K562 (cell line): ENCODE measurements around the gene BUB3. TPM values are rescaled to one million over a fixed set of nuclear protein-coding genes. Genes with fewer than 3 reads are reported as not detected.

ENCODE experiments used
- ATAC-seq: fragments of 200-7000 bp; cut with Tn5 transposase; 3 replicates; pipeline ENCODE4 v1.9.1; 2020; ENCODE audit warnings: moderate library complexity
- BruUV-seq: library from RNA; stranded (reverse); fragments of 400-500 nt; replicated peaks from 2 replicates; lab custom pipeline; 2021; lab: Mats Ljungman, UMichigan
- CTCF ChIA-PET: fragments of 300-600 bp; formaldehyde crosslinking; extraction: SDS; loops from one replicate; lab custom pipeline; 2021; ENCODE audit warnings: low intra/inter-chr PET ratio; lab: Yijun Ruan, JAX
- POLR2A ChIA-PET: fragments of 300-600, 350-650 bp; sonication (Branson Sonifier 250); formaldehyde crosslinking; extraction: SDS; loops from one replicate; lab custom pipeline; 2021; ENCODE audit warnings: antibody characterized with exemption, inconsistent platforms; lab: Yijun Ruan, JAX
- DNase-seq, 4 experiments: peaks; one replicate each; pipeline versions ENCODE4 v3.0.0 to v3.0.0-alpha.2; 2011 to 2018; ENCODE audit warnings: low spot score in 3 of 4, mixed read lengths in 3 of 4; ENCODE audit errors: extremely low read depth in 1 of 4
- FAIRE-seq: peaks from 2 replicates; lab custom pipeline; 2011; peaks lifted over from hg19 to GRCh38; lab: Jason Lieb, UNC
- H2AFZ ChIP-seq: 2 replicates; pipeline ENCODE4 v1.6.0; 2011; ENCODE audit warnings: low read depth, low read length, control low read depth, inconsistent platforms
- H3K27ac ChIP-seq: fragments of 200-600 bp; 3 replicates; pipeline ENCODE4 v1.8.0; 2011; ENCODE audit warnings: low read depth, mild to moderate bottlenecking, control low read depth, inconsistent platforms, low read length, moderate library complexity, mixed read lengths; ENCODE audit errors: extremely low read depth
- H3K27me3 ChIP-seq, 2 experiments: fragments of 300-600 bp in 1 of 2; 2 replicates in 1 of 2; 3 replicates in 1 of 2; pipeline versions ENCODE4 v1.6.0 to v1.8.0; 2011; ENCODE audit warnings: inconsistent platforms in 2 of 2, low read length in 2 of 2, mild to moderate bottlenecking in 1 of 2, mixed read lengths in 1 of 2, moderate library complexity in 1 of 2; ENCODE audit not compliant: control insufficient read depth in 2 of 2, insufficient read depth in 2 of 2
- H3K36me3 ChIP-seq: fragments of 300-600 bp; 3 replicates; pipeline ENCODE4 v1.8.0; 2011; ENCODE audit warnings: mild to moderate bottlenecking, low read length, inconsistent platforms; ENCODE audit not compliant: control insufficient read depth, insufficient read depth
- H3K4me1 ChIP-seq, 2 experiments: fragments of 200-600 bp in 1 of 2; replicated peaks in 1 of 2; 2 replicates in 1 of 2; 3 replicates in 1 of 2; pipeline versions ENCODE4 v1.5.1 to v1.8.0; 2011; ENCODE audit warnings: inconsistent platforms in 2 of 2, low read length in 2 of 2, mild to moderate bottlenecking in 1 of 2, mixed read lengths in 1 of 2, moderate library complexity in 1 of 2; ENCODE audit not compliant: control insufficient read depth in 2 of 2, insufficient read depth in 2 of 2
- H3K4me2 ChIP-seq: 2 replicates; pipeline ENCODE4 v1.6.1; 2011; ENCODE audit warnings: low read length, control low read depth, inconsistent platforms, mixed read lengths; ENCODE audit not compliant: insufficient read depth
- H3K4me3 ChIP-seq: fragments of 200-600 bp; sonication (generic), shearing (Covaris generic); 2 replicates; pipeline ENCODE4 v1.5.1; 2016; ENCODE audit warnings: control low read depth, inconsistent platforms
- H3K79me2 ChIP-seq: fragments of 200-600 bp; 3 replicates; pipeline ENCODE4 v1.8.0; 2011; ENCODE audit warnings: low read length, inconsistent platforms; ENCODE audit not compliant: control insufficient read depth, insufficient read depth
- H3K9ac ChIP-seq, 2 experiments: 2 replicates each; pipeline versions ENCODE4 v1.6.0 to v1.6.1; 2011; ENCODE audit warnings: low read depth in 2 of 2, low read length in 2 of 2, control low read depth in 1 of 2, inconsistent platforms in 1 of 2, mild to moderate bottlenecking in 1 of 2, mixed read lengths in 1 of 2; ENCODE audit not compliant: insufficient read depth in 1 of 2
- H3K9me1 ChIP-seq: one replicate; pipeline ENCODE4 v1.6.0; 2011; ENCODE audit warnings: inconsistent platforms, mild to moderate bottlenecking, low read length, moderate library complexity; ENCODE audit not compliant: control insufficient read depth, insufficient read depth
- H3K9me3 ChIP-seq: replicated peaks from 2 replicates; pipeline ENCODE4 v1.5.1; 2011; ENCODE audit warnings: low read depth, low read length, inconsistent platforms; ENCODE audit not compliant: control insufficient read depth, insufficient read depth
- H4K20me1 ChIP-seq: replicated peaks from 2 replicates; pipeline ENCODE4 v1.6.1; 2011; ENCODE audit warnings: low read length, inconsistent platforms, mixed read lengths; ENCODE audit not compliant: control insufficient read depth, insufficient read depth
- L3MBTL2 ChIP-seq: fragments of 450-650 bp; IDR thresholded peaks from 2 replicates; pipeline ENCODE4 v1.6.1; 2016; ENCODE audit warnings: mild to moderate bottlenecking, moderate library complexity
- POLR2G ChIP-seq: fragments of 200-400 bp; formaldehyde crosslinking; IDR thresholded peaks from 2 replicates; pipeline ENCODE4 v1.6.1; 2017; ENCODE audit warnings: low read depth, mild to moderate bottlenecking, antibody characterized with exemption, low read length, moderate library complexity
- RBFOX2 ChIP-seq: fragments of 200-400 bp; formaldehyde crosslinking; IDR thresholded peaks from 2 replicates; pipeline ENCODE4 v1.6.1; 2017; ENCODE audit warnings: low read depth, mild to moderate bottlenecking, low read length, moderate library complexity
- TARDBP ChIP-seq: fragments of 450-650 bp; IDR thresholded peaks from 2 replicates; pipeline ENCODE4 v1.6.1; 2016
- ZBTB49 ChIP-seq: sonication (generic); formaldehyde crosslinking; IDR thresholded peaks from 2 replicates; pipeline ENCODE4 v1.8.0; 2022; ENCODE audit warnings: missing genetic modification reagents, mild to moderate bottlenecking, borderline replicate concordance
- WGBS: fragments of 100-300 bp; shearing (Covaris generic); methylation state at CpG from one replicate; pipeline ENCODE4 v1.1.6; 2016; ENCODE audit warnings: low coverage, mixed read lengths; ENCODE audit not compliant: insufficient coverage; ENCODE audit errors: missing lambda C conversion rate; 5-methylcytosine and 5-hydroxymethylcytosine counted together
- in situ Hi-C: fragments of 300-500 bp; cut with MboI; formaldehyde crosslinking; loops from 4 replicates; pipeline ENCODE4 v1.15.0; 2018; ENCODE audit warnings: inconsistent platforms, mixed read lengths
- intact Hi-C: fragments of 100-400 bp; cut with micrococcal nuclease; formaldehyde crosslinking; loops from 2 replicates; pipeline ENCODE4 v1.14.2; 2022
- polyA plus RNA-seq, 8 experiments: library from polyadenylated mRNA; depleted of rRNA in 4 of 8; stranded (reverse) in 5 of 8; unstranded in 3 of 8; fragments of >200 nt; fragmentation: Nextera tagmentation in 2 of 8; fragmentation: Illumina TruSeq in 1 of 8; extraction: Ambion mirVana in 2 of 8; extraction: Trizol in 1 of 8; gene quantifications; 2 replicates each; pipeline versions ENCODE4 v1.2.1 to v1.2.3, GENCODE V29; 2011 to 2014; ENCODE audit warnings: inconsistent platforms in 1 of 8, missing spikeins in 1 of 8
- total RNA-seq, 7 experiments: library from RNA; depleted of rRNA in 6 of 7; stranded (reverse); fragments of >200 nt in 6 of 7; fragmentation: Illumina TruSeq in 2 of 7; extraction: Trizol in 2 of 7; gene quantifications; 2 replicates each; pipeline versions ENCODE4 v1.2.1 to v1.2.3, GENCODE V29; 2011 to 2021; ENCODE audit warnings: low replicate concordance in 1 of 7
- TF ChIP-seq, protein P1 (sequence below), 2 experiments: IDR thresholded peaks; 2 replicates each; pipeline ENCODE4 v1.6.1; 2011; ENCODE audit warnings: borderline replicate concordance in 1 of 2, control low read depth in 1 of 2, low read depth in 1 of 2, low read length in 1 of 2, mild to moderate bottlenecking in 1 of 2, mixed read lengths in 1 of 2, moderate library complexity in 1 of 2; ENCODE audit not compliant: insufficient read depth in 1 of 2, insufficient read length in 1 of 2, poor library complexity in 1 of 2, severe bottlenecking in 1 of 2; ENCODE audit errors: extremely low read depth in 1 of 2
- TF ChIP-seq, protein P2 (sequence below), 3 experiments: IDR thresholded peaks in 2 of 3; conservative IDR thresholded peaks in 1 of 3; 2 replicates each; pipeline ENCODE4 v1.5.1; 2011 to 2012; ENCODE audit warnings: low read length in 3 of 3, mild to moderate bottlenecking in 3 of 3, control low read depth in 2 of 3, improper control_type of control experiment in 1 of 3, inconsistent platforms in 1 of 3, low read depth in 1 of 3, mixed read lengths in 1 of 3, moderate library complexity in 1 of 3; ENCODE audit not compliant: insufficient read depth in 2 of 3

BUB3 gene
- total and polyA plus RNA-seq, 9 of the 15 experiments (the other 6 are each of a cell fraction or from before 2014, with no cell fraction given): 167 to 761 (median 225) TPM

- 31% methylated on average over 6 of the region's 64 CpGs for WGBS
- no TSS peak for BruUV-seq
- Histone ChIP-seq H3K79me2 (no peaks in the 10 kb centered on the region), H3K36me3 (no peaks in the 10 kb centered on the region), H3K4me3 (peak within 1 kb of the TSS; percentile 19; the same call in 1 of the 2 replicates), H3K27me3 (no peaks in the 10 kb centered on the region), H3K9ac (peak within 1 kb of the TSS in 1 of 2 experiments; percentile 64; a peak in 1 of 4 replicates), H3K9me3 (no peaks in the 10 kb centered on the region), H2AFZ (peak within 1 kb of the TSS; percentile 59; the same call in 1 of the 2 replicates), H4K20me1 (no peaks in the 10 kb centered on the region), H3K9me1 (no peaks in the 10 kb centered on the region), H3K4me1 (peaks cover 9 to 23% of the 10 kb centered on the region in 2 experiments; a peak in 4 of 5 replicates), H3K27ac (no peak within 1 kb of the TSS), H3K4me2 (peak within 1 kb of the TSS; percentile 25; the same call in 1 of the 2 replicates)
- ATAC-seq: peak; percentile 84
- no peak for FAIRE-seq
- intact Hi-C loops: no loop called here
- CTCF ChIA-PET: no interaction called here
- in situ Hi-C loops: no loop called here
- POLR2A ChIA-PET: interaction anchor here (1.9 kb wide), 1 partner anchor 8 kb away, joined by 6 read pairs; no protein-coding TSS in a partner anchor
- peak in 2 of 4 experiments; percentile 15 to 30 for DNase-seq
- TF ChIP-seq, protein P1, sequence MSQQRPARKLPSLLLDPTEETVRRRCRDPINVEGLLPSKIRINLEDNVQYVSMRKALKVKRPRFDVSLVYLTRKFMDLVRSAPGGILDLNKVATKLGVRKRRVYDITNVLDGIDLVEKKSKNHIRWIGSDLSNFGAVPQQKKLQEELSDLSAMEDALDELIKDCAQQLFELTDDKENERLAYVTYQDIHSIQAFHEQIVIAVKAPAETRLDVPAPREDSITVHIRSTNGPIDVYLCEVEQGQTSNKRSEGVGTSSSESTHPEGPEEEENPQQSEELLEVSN (IDR thresholded peaks at IDR 0.05; ENCODE audit: borderline replicate concordance in 1 of 2, extremely low read depth in 1 of 2, insufficient read depth in 1 of 2, insufficient read length in 1 of 2, low read depth in 1 of 2, low read length in 1 of 2, poor library complexity in 1 of 2, severe bottlenecking in 1 of 2): peak; percentile 42 to 60
- peak; percentile 50; the same call in 1 of the 2 replicates for TF ChIP-seq RBFOX2
- peak; percentile 63; the same call in 1 of the 2 replicates for TF ChIP-seq L3MBTL2
- TF ChIP-seq ZBTB49 (CRISPR knock-in tag): no peak
- TF ChIP-seq, protein P2, sequence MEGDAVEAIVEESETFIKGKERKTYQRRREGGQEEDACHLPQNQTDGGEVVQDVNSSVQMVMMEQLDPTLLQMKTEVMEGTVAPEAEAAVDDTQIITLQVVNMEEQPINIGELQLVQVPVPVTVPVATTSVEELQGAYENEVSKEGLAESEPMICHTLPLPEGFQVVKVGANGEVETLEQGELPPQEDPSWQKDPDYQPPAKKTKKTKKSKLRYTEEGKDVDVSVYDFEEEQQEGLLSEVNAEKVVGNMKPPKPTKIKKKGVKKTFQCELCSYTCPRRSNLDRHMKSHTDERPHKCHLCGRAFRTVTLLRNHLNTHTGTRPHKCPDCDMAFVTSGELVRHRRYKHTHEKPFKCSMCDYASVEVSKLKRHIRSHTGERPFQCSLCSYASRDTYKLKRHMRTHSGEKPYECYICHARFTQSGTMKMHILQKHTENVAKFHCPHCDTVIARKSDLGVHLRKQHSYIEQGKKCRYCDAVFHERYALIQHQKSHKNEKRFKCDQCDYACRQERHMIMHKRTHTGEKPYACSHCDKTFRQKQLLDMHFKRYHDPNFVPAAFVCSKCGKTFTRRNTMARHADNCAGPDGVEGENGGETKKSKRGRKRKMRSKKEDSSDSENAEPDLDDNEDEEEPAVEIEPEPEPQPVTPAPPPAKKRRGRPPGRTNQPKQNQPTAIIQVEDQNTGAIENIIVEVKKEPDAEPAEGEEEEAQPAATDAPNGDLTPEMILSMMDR (IDR thresholded peaks at IDR 0.05 in 2 of 3, conservative IDR thresholded peaks at IDR 0.05 in 1 of 3; ENCODE audit: insufficient read depth in 2 of 3, low read depth in 1 of 3, low read length in 3 of 3): peak in 2 of 3 experiments; percentile 3 to 35; a peak in 1 of 6 replicates
- no peak for TF ChIP-seq TARDBP
- peak; percentile 59 for TF ChIP-seq POLR2G
Measured at GRCh38 chr10:123147635-123148413, 6.4 kb upstream of the BUB3 start, which contains the start of gene HMX2. Gene HMX2, plus strand, starts transcription at chr10:123148136. Its CDS starts 243 bp downstream, at chr10:123148379.
